NCI-H1694 (cell line): ENCODE data around the gene CD48.
"Not testable (repeated sequence)": the region's sequence is repeated elsewhere in the genome, so short reads cannot be mapped to it uniquely, and the experiment has no call there.

Experiments
- DNase-seq: peaks from one replicate; lab custom pipeline; 2025; lab: John Stamatoyannopoulos, UW

The CD48 gene

GRCh38 chr1:160741612-160742348 lies 30.2 kb upstream of the CD48 start:
- no peak for DNase-seq

- no peak for DNase-seq
Observed at GRCh38 chr1:160741092-160741501, 29.5 kb upstream of the CD48 start.

- DNase-seq: no peak
Observed at GRCh38 chr1:160740133-160740688, 28.6 kb upstream of the CD48 start.

GRCh38 chr1:160739098-160739511 lies 27.5 kb upstream of the CD48 start, which contains the start of gene SLAMF7:
Gene SLAMF7 (plus strand): TSS chr1:160739247. CDS start chr1:160739302, 55 bp downstream.
- DNase-seq: no peak

- no peak for DNase-seq
Observed at GRCh38 chr1:160738271-160738670, 26.6 kb upstream of the CD48 start.

- DNase-seq: no peak
Observed at GRCh38 chr1:160734301-160734700, 22.7 kb upstream of the CD48 start.

- no peak for DNase-seq
Observed at GRCh38 chr1:160733898-160734297, 22.3 kb upstream of the CD48 start.

- no peak for DNase-seq
Observed at GRCh38 chr1:160731990-160732389, 20.4 kb upstream of the CD48 start.

GRCh38 chr1:160731564-160731963 lies 19.9 kb upstream of the CD48 start:
- DNase-seq: not testable (repeated sequence)

- DNase-seq: no peak
Observed at GRCh38 chr1:160727316-160727640, 15.7 kb upstream of the CD48 start.

GRCh38 chr1:160726498-160727315 lies 15.1 kb upstream of the CD48 start:
- DNase-seq: peak; percentile 65

- no peak for DNase-seq
Observed at GRCh38 chr1:160726114-160726497, 14.5 kb upstream of the CD48 start.

GRCh38 chr1:160724465-160725242 lies 13.0 kb upstream of the CD48 start:
- no peak for DNase-seq

GRCh38 chr1:160723332-160723731 lies 11.7 kb upstream of the CD48 start:
- no peak for DNase-seq

GRCh38 chr1:160722726-160723125 lies 11.1 kb upstream of the CD48 start:
- DNase-seq: no peak

GRCh38 chr1:160721473-160721872 lies 9.9 kb upstream of the CD48 start:
- no peak for DNase-seq

- DNase-seq: no peak
Observed at GRCh38 chr1:160720356-160721085, 8.9 kb upstream of the CD48 start.

GRCh38 chr1:160718210-160718609 lies 6.6 kb upstream of the CD48 start:
- DNase-seq: no peak

GRCh38 chr1:160717306-160717705 lies 5.7 kb upstream of the CD48 start:
- DNase-seq: no peak

- DNase-seq: no peak
Observed at GRCh38 chr1:160716013-160716412, 4.4 kb upstream of the CD48 start.

GRCh38 chr1:160714034-160714648 lies 2.5 kb upstream of the CD48 start:
- not testable (repeated sequence) for DNase-seq
